Bronchial epithelial cell (primary cell): Measurements from ENCODE around the gene NUP43. TPM values are rescaled to one million over a fixed set of nuclear protein-coding genes. Genes with fewer than 3 reads are reported as not detected.

Experiments
- DNase-seq: peaks from one replicate; pipeline ENCODE4 v3.0.0-alpha.2; 2010; ENCODE audit warnings: low read depth
- FAIRE-seq: peaks from 2 replicates; lab custom pipeline; 2011; peaks lifted over from hg19 to GRCh38; lab: Jason Lieb, UNC
- H3K27me3 ChIP-seq: 2 replicates; pipeline ENCODE4 v1.5.1; 2011; ENCODE audit warnings: low read length; ENCODE audit not compliant: control insufficient read depth, insufficient read depth
- H3K36me3 ChIP-seq: 2 replicates; pipeline ENCODE4 v1.5.1; 2011; ENCODE audit warnings: low read length; ENCODE audit not compliant: control insufficient read depth, insufficient read depth
- H3K4me3 ChIP-seq: 2 replicates; pipeline ENCODE4 v1.5.1; 2011; ENCODE audit warnings: mild to moderate bottlenecking, low read depth, low read length, control low read depth
- CTCF ChIP-seq: IDR thresholded peaks from 2 replicates; pipeline ENCODE4 v1.5.1; 2011; ENCODE audit warnings: mild to moderate bottlenecking, moderate library complexity, low read length, control low read depth, inconsistent platforms; ENCODE audit not compliant: insufficient read depth, severe bottlenecking
- total RNA-seq: library from RNA; depleted of rRNA; stranded (reverse); fragments of >200 nt; gene quantifications from 2 replicates; pipeline ENCODE4 v1.2.1, GENCODE V29; 2014

NUP43 gene
- total RNA-seq, 1 donor from 2014 or later: 13.2 TPM

GRCh38 chr6:149716181-149716963 lies 30.0 kb downstream of the NUP43 start:
- DNase-seq (peak; percentile 22), FAIRE-seq (no peak)
- H3K4me3 ChIP-seq: peak overlapping the region; percentile 91
- no peaks in the 10 kb centered on the region for H3K36me3 ChIP-seq
- TF ChIP-seq CTCF: no peak
- H3K27me3 ChIP-seq: no peaks in the 10 kb centered on the region

- H3K4me3 ChIP-seq: no peak overlapping the region
- FAIRE-seq: no peak
- H3K27me3 ChIP-seq: no peaks in the 10 kb centered on the region
- H3K36me3 ChIP-seq: no peaks in the 10 kb centered on the region
- no peak for TF ChIP-seq CTCF
- DNase-seq: no peak
These were observed 31.9 kb downstream of the NUP43 start for GRCh38 chr6:149714442-149714841.

- no peak for FAIRE-seq
- H3K4me3 ChIP-seq: no peak overlapping the region
- H3K36me3 ChIP-seq: no peaks in the 10 kb centered on the region
- TF ChIP-seq CTCF: no peak
- H3K27me3 ChIP-seq: no peaks in the 10 kb centered on the region
- no peak for DNase-seq
These were observed 34.6 kb downstream of the NUP43 start for GRCh38 chr6:149711711-149712110.

GRCh38 chr6:149701714-149702113 lies 44.6 kb downstream of the NUP43 start:
- no peak for TF ChIP-seq CTCF
- H3K4me3 ChIP-seq: no peak overlapping the region
- H3K36me3 ChIP-seq: no peaks in the 10 kb centered on the region
- FAIRE-seq (no peak), DNase-seq (no peak)
- H3K27me3 ChIP-seq: no peaks in the 10 kb centered on the region

GRCh38 chr6:149699150-149699549 lies 47.2 kb downstream of the NUP43 start:
- Histone ChIP-seq H3K27me3 (no peaks in the 10 kb centered on the region), H3K36me3 (peaks cover under 1% of the 10 kb centered on the region), H3K4me3 (no peak overlapping the region)
- DNase-seq: no peak
- no peak for FAIRE-seq
- no peak for TF ChIP-seq CTCF
